ENCODE data around the gene ZBTB18.

ZBTB18 gene

DNA sequence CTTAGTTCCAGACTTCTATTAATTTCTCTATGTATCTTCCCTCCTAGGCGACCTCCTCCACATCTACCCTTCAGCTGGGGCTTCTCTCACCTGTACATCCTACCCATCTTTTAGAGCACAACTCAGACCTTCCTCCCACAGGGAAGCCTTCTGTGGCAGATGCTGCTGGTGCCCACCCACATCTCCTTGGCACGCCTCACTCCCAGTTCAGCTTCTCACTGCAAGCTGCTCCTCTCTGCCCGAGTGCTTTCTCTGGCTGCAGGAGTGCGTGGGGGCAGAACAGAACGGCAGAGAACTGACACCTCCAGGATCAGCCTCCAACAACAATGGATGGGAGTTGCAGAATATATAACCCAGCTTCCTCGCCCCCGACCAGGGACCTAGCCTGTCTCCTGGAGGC, 36.5 kb downstream of the ZBTB18 start:
- no peak overlapping the region for H3K4me3 ChIP-seq (ENCODE audit: low read depth, low read length)

DNA sequence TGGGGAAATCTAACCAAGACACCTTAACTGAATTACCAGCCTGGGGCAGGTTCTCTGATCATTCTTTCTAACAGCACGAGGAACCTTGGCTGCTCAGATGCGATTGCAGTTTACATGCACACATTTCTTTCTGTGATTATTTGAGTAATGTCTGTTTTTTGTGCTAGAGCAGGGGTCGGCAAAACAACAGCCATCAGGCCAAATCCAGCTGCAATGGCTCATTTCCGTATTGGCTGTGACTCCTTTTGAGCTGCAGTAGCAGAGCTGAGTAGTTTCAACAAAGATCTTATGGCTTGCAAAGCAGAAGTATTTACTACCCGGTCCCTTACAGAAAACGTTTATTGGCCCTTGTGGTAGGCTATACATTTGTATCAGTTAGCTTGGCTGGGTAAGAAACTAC, 37.1 kb downstream of the ZBTB18 start:
- H3K4me3 ChIP-seq (ENCODE audit: low read depth, low read length), result no peak overlapping the region

- no peak overlapping the region for H3K4me3 ChIP-seq (ENCODE audit: low read depth, low read length)
These were observed 38.5 kb downstream of the ZBTB18 start for GRCh38 chr1:244089561-244089960.

DNA sequence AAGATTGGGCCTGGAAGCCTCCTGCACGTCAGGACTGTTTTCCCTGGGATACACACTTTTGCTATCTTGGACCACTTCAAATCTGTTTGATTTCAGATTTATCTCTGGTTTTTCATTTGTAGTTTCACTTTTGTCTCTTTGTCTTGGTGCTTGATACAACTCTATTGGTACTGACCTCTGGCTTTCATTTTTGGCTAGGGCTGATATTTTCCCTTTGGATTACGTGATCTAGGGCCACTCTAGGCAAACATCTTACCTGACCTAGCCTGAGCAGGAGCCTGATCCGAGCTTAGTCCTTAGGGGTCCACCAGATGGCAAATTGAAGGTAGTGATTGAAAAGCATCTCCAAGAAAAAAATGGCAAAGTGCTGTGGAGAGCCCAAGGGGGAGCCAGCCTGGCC, 39.6 kb downstream of the ZBTB18 start:
- H3K4me3 ChIP-seq (ENCODE audit: low read depth, low read length), result no peak overlapping the region

DNA sequence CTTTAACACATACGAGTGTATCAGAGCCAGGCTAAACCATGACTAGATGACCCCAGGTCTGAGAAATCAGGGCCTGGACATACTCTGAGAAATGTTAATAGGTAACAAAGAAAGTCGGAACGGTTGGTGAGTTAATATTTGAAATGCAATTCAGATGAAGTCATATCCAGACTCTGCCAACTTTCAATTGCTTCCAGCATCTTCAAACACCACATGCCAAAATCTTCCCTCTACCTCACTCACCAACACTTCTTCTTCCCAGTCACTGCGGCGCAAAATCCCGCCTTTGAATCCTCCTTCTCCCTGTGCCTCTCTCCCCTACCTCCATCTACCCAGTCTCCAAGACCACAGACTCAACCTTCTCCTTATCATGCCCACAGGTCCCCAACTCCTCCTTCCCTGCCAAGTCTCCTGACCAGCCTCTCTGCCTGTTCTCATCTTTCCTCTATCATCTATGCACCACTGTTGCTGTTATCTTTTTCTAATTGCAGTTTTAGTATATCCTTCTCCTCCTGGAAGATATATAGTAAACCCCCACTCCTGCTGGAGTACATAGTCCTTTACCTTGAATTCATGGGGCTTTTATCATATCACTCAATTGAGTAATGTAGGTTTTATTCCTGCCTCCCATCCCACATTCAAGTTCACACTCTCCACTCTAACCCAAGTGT, 41.3 kb downstream of the ZBTB18 start:
- H3K4me3 ChIP-seq (ENCODE audit: low read depth, low read length), result no peak overlapping the region

DNA sequence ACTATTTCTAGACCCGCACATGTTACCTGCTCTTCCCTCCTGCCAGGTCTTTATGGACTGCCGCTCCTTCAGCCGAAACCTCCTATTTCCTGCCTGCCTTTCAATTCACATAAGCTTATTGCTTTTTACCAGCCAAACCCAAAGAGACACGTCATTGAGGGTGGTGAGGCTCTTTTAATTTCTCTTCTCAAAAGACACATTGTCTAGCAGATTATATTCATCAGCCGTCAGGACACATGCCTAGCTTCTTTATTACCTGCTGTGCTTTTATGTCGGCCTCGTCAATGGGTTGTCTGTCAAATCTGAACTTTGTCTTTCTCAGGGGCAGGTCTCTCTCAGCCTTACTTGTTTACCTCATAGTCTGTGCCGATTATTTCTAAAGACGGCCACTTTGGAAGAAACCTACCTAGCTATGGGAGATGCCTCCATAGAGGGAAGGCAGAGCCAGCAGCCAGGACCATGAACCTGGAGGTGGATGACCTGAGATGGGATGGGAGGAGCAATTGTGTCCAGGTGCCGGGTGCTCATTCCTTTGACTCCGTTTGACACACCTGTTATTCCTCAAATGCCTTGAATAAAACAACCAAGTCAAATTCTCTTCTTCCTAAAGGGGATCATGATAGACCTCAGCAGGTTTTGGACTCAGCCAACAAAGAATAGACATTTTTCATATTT, 42.0 kb downstream of the ZBTB18 start:
- no peak overlapping the region for H3K4me3 ChIP-seq (ENCODE audit: low read depth, low read length)

GRCh38 chr1:244094880-244095528, 43.9 kb downstream of the ZBTB18 start:
- H3K4me3 ChIP-seq (ENCODE audit: low read depth, low read length), result no peak overlapping the region

- H3K4me3 ChIP-seq (ENCODE audit: low read depth, low read length), result no peak overlapping the region
These were observed 44.4 kb downstream of the ZBTB18 start for GRCh38 chr1:244095529-244095911.

DNA sequence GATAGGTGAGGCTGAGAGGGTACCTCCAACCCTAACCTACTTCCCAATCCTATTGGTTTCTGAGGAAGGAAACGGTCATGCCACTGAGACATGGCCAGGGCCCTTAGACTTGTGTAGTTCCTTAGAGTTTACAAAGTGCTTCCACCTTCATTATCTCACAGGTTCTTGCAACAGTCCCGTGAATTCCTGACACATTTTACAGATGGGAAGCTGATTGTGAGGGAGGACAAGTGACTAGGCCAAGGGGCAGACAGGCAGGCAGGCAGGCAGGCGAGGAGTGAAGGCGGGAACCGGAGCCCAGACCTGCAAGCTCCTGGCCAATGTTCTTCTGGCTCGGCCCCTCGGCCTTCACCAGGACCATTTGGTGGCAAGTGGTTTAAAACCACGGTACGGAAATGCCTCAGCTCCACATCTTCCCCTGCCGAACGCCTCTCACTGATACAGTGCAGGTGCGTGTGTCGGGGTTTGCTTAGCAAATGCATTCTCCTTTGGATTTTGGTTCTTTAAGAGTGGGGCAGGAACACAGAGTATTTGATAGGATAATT, 45.1 kb downstream of the ZBTB18 start:
- no peak overlapping the region for H3K4me3 ChIP-seq (ENCODE audit: low read depth, low read length)

DNA sequence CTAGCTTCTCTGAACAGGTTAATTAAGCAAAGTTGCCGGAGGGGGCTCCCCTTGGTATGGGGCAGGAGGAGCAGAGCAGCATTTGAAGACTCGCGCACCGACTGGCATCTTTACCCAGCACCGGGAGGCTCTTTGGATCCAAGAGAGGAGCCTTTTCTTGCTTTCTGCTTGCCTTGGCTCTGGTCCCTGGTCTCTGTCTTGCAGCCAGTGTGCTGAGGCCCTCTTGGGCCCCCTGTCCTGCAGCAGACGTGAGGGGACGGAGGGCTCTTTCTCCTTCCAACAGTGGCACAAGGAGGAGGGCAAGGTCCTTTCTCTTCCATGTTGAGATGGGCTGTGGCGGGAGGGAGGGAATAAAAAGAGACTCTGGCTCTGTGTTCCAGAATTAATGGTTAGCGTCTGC, 45.6 kb downstream of the ZBTB18 start:
- no peak overlapping the region for H3K4me3 ChIP-seq (ENCODE audit: low read depth, low read length)

DNA sequence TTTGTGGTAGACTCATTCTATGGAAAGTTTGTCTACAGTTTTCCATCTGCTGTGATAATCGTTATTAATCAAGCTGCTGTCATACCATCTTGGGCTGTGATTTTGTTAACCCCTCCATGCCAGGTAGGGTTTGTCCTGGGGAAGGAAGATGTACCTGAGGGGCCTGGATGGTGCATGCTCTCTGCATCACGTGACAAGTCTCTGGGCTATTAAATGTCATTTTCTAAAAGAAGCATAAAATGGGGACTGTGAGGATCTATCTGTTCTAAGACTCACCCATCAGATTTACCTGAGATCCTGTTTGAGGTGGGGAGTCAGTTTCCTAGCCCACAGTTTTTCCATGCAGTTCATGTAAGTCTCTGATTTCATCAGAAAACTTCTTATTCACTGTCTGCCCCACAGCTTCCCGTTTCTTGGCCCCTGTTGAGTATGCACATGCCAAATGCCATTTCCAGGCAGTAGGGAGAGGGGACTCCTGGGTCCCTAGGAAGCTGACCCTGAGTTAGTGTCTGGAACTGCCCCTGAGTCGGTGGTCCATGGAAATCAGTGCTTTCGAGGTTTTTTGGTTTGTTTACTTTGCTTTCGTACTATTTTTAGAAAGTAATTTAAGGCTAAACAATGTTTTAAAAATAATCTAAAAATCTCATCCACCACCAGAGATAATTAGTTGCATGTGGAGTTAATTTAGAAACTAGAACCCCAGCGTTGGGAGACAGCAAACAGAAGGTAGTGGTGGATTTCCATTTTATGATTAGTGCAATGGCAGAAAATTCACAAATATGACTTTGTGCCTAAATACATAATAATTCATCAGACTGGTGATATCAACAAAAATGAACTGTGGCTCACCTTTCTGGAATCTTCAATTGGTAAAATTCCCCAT, 46.7 kb downstream of the ZBTB18 start:
- no peak overlapping the region for H3K4me3 ChIP-seq (ENCODE audit: low read depth, low read length)

GRCh38 chr1:244099258-244099930, 48.3 kb downstream of the ZBTB18 start:
- no peak overlapping the region for H3K4me3 ChIP-seq (ENCODE audit: low read depth, low read length)

DNA sequence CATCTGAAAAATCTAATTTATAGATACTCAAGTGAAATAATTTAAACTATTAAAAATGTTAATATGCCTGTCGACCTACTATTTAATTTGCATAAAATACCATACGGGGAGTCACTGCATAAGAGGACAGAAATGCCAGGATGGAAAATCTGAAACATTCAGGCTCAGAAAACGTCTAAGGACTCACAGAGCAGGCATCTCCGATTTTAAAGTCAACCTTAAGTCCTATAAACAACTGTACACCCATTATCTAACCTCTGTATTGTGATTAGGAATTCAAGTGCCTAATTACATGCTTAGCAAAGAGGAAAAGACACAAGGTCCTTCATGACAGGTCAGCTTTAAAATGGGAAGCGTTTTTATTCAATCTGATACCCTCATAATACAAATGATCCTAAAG, 49.2 kb downstream of the ZBTB18 start:
- no peak overlapping the region for H3K4me3 ChIP-seq (ENCODE audit: low read depth, low read length)

DNA sequence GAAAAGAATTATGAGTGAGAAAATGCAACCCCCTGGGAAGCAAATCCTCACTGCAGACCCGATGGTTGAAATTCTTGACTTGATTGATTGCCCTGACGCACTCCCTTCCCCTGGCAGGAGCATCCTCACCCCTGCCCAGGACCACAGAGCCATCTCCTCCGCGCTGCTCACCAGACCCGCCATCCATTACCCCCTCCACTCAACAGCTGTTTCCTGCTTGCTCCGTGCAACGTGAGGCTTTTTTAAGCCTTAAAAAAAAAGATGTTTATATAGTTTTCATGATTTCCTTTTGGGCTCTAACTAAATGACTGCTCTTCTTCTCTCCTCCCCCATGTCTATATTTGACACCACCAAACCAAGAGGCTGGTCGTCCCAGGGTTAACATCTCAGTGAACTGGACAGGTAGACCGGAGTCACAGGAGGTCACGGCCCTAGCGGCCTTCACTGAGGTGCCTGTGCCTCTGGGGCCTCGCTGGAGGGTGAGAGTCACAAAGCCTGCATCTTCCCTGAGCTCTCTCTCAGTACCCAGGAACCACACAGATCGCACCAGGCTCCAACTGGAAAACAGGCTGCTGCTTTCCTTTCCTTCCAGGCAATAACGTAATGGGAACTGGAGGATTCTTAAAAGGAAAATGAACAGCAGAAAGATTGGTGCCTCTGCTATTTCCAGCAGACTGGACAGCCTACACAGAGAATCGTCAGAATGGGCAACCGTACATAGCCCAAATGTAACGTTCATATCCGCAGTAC, 49.8 kb downstream of the ZBTB18 start:
- H3K4me3 ChIP-seq (ENCODE audit: low read depth, low read length), result no peak overlapping the region

- H3K4me3 ChIP-seq (ENCODE audit: low read depth, low read length), result no peak overlapping the region
These were observed 51.0 kb downstream of the ZBTB18 start for GRCh38 chr1:244102046-244102445.

DNA sequence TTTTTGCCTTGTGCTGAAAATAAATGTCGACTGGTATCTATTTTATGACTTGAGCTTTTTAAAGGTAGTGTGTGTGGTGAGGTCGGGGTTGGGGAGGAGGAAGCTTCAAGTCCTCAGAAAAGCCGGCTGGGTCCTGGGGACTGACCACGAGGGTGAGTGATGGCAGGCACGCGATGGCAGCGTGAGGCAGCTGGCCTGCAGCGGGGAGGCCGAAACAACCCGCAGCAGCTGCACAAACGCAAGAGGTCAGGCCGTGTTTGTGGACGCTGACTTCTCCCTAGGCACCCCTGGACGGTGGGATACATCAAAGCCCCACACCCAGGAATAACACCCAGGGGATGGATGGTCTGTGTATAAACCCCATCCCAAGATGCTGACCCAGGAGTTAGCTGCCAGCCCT, 51.4 kb downstream of the ZBTB18 start:
- no peak overlapping the region for H3K4me3 ChIP-seq (ENCODE audit: low read depth, low read length)

DNA sequence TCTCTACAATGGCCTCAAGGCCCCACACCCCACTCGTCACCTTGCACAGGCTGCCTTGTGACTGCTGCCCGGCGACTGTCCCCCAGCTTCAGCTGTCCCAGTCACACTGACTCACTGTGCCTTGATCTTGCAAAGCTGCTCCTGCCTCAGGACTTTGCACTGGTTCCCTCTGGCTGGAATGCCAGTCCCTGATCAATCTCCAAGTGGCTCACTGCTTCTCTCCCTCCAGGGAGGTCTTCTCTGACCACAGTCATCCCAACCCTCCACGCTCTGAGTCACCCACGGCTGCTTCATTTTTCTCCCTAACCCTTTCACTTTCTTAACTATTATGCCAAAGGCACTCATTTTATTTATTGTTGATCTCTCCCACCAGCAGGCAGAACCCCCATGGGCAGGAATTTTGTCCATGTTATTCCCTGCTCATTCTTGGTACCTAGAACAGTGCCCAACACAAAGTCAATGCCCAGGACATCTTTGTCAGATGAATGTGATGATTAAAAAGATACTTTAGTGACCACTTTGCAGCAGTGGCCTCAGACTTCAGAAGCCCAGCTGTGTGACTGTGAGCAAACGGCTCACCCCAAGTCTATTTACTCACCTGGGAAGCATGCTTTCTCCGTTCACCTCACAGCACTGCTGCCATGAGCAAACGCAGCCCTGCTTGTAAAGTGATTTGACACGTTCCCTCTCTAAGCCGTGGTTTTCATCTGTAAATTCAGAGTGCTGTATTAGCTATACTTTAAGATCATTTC, 53.4 kb downstream of the ZBTB18 start:
- no peak overlapping the region for H3K4me3 ChIP-seq (ENCODE audit: low read depth, low read length)

DNA sequence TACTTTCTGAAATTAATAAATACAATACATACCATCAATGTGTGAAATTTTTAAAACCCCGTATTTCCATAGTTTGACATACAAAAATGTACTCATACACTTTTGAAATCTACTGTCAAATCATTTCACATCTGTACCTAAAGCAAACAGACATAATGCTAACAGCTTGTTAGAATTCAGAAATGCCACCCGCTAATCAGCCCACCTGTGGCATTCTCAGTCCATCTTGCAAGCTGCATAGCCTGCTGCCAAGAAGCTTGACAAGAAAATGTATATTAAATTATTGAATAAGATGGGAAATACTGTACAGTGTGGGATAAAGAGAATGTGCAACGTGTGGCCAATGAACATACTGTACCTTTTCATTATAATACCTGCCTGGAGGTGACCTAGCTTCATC, 55.1 kb downstream of the ZBTB18 start:
- no peak overlapping the region for H3K4me3 ChIP-seq (ENCODE audit: low read depth, low read length)

Data from iPS-11a (cell line).